HUES64 (cell line): ENCODE measurements around the gene DGAT2L6.
A peak's percentile ranks its signal among the peaks of the same experiment; 100 is the strongest.

Source experiments
- H3K27ac ChIP-seq: 2 replicates; pipeline ENCODE4 v1.7.0; 2013; ENCODE audit warnings: low read depth, low read length, inconsistent platforms
- H3K27me3 ChIP-seq: 2 replicates; pipeline ENCODE4 v1.6.1; 2013; ENCODE audit warnings: mild to moderate bottlenecking, low read length; ENCODE audit not compliant: insufficient read depth
- H3K36me3 ChIP-seq: 2 replicates; pipeline ENCODE4 v1.6.1; 2013; ENCODE audit warnings: mild to moderate bottlenecking, low read length; ENCODE audit not compliant: insufficient read depth
- H3K4me1 ChIP-seq: 2 replicates; pipeline ENCODE4 v1.6.1; 2013; ENCODE audit warnings: mild to moderate bottlenecking, low read length, moderate library complexity; ENCODE audit not compliant: insufficient read depth
- H3K4me3 ChIP-seq: 2 replicates; pipeline ENCODE4 v1.5.1; 2013; ENCODE audit warnings: mild to moderate bottlenecking, low read length, moderate library complexity
- H3K9ac ChIP-seq: 2 replicates; pipeline ENCODE4 v1.6.1; 2013; ENCODE audit warnings: mild to moderate bottlenecking, low read depth, low read length
- H3K9me3 ChIP-seq: 2 replicates; pipeline ENCODE4 v1.6.1; 2013; ENCODE audit warnings: low read depth, low read length; ENCODE audit not compliant: insufficient read depth
- WGBS: fragments of 150-250, 120-280 bp; methylation state at CpG from one replicate; pipeline ENCODE4 v1.1.7; 2013; ENCODE audit warnings: missing lambda C conversion rate; 5-methylcytosine and 5-hydroxymethylcytosine counted together

DGAT2L6 gene

GRCh38 chrX:70166601-70167590, 10.4 kb upstream of the DGAT2L6 start:
- peak overlapping the region; percentile 56 for H3K27ac ChIP-seq
- H3K9me3 ChIP-seq: no peaks in the 10 kb centered on the region
- H3K27me3 ChIP-seq: no peaks in the 10 kb centered on the region
- H3K9ac ChIP-seq: no peak overlapping the region
- H3K36me3 ChIP-seq: peaks cover 26% of the 10 kb centered on the region
- H3K4me3 ChIP-seq: no peak overlapping the region
- H3K4me1 ChIP-seq: peaks cover 36% of the 10 kb centered on the region
- WGBS: 78% methylated on average over 13 of the region's 19 CpGs

- Histone ChIP-seq H3K36me3 (peaks cover 18% of the 10 kb centered on the region), H3K9ac (peak overlapping the region; percentile 47; the same call in 1 of the 2 replicates), H3K27me3 (no peaks in the 10 kb centered on the region), H3K4me3 (peak overlapping the region; percentile 31), H3K27ac (peak overlapping the region; percentile 80), H3K9me3 (no peaks in the 10 kb centered on the region), H3K4me1 (peaks cover 51% of the 10 kb centered on the region)
- 31% methylated on average over 9 of the region's 11 CpGs for WGBS
Measured at GRCh38 chrX:70168238-70169188, 8.8 kb upstream of the DGAT2L6 start.

GRCh38 chrX:70169281-70169680, 8.0 kb upstream of the DGAT2L6 start:
- Histone ChIP-seq H3K27me3 (no peaks in the 10 kb centered on the region), H3K9me3 (no peaks in the 10 kb centered on the region), H3K4me3 (peak overlapping the region; percentile 31; the same call in 1 of the 2 replicates), H3K27ac (peak overlapping the region; percentile 80; the same call in 1 of the 2 replicates), H3K4me1 (peaks cover 51% of the 10 kb centered on the region), H3K9ac (no peak overlapping the region; the same call in 1 of the 2 replicates), H3K36me3 (peaks cover 17% of the 10 kb centered on the region)
- 64% methylated on average over 7 of the region's 7 CpGs for WGBS

- Histone ChIP-seq H3K27me3 (no peaks in the 10 kb centered on the region), H3K27ac (peak overlapping the region; percentile 88), H3K4me3 (no peak overlapping the region), H3K9me3 (no peaks in the 10 kb centered on the region), H3K4me1 (peaks cover 51% of the 10 kb centered on the region), H3K9ac (peak overlapping the region; percentile 47; the same call in 1 of the 2 replicates), H3K36me3 (no peaks in the 10 kb centered on the region)
- WGBS: 64% methylated on average over 2 of the region's 2 CpGs
Measured at GRCh38 chrX:70171624-70172023, 5.7 kb upstream of the DGAT2L6 start.

GRCh38 chrX:70172221-70172620, 5.1 kb upstream of the DGAT2L6 start:
- H3K9me3 ChIP-seq: no peaks in the 10 kb centered on the region

GRCh38 chrX:70172964-70173363, 4.3 kb upstream of the DGAT2L6 start:
- no peak overlapping the region for H3K4me3 ChIP-seq
- no peak overlapping the region for H3K9ac ChIP-seq
- H3K27me3 ChIP-seq: no peaks in the 10 kb centered on the region
- no peaks in the 10 kb centered on the region for H3K36me3 ChIP-seq
- H3K27ac ChIP-seq: peak overlapping the region; percentile 12; the same call in 1 of the 2 replicates
- H3K4me1 ChIP-seq: peaks cover 41% of the 10 kb centered on the region
- no peaks in the 10 kb centered on the region for H3K9me3 ChIP-seq
- 53% methylated on average over 4 of the region's 4 CpGs for WGBS

More at GRCh38 chrX:70172221-70172620, 5.1 kb upstream of the DGAT2L6 start:
- H3K9ac ChIP-seq: no peak overlapping the region
- peak overlapping the region; percentile 12; the same call in 1 of the 2 replicates for H3K27ac ChIP-seq
- no peak overlapping the region for H3K4me3 ChIP-seq
- no peaks in the 10 kb centered on the region for H3K27me3 ChIP-seq
- peaks cover 48% of the 10 kb centered on the region for H3K4me1 ChIP-seq
- no peaks in the 10 kb centered on the region for H3K36me3 ChIP-seq
- 38% methylated on average over 1 of the region's 3 CpGs for WGBS

- Histone ChIP-seq H3K4me1 (peaks cover 25% of the 10 kb centered on the region), H3K4me3 (no peak overlapping the region), H3K36me3 (no peaks in the 10 kb centered on the region), H3K9me3 (no peaks in the 10 kb centered on the region), H3K27ac (no peak overlapping the region), H3K27me3 (no peaks in the 10 kb centered on the region), H3K9ac (no peak overlapping the region)
- WGBS: 95% methylated on average over 4 of the region's 4 CpGs
Measured at GRCh38 chrX:70174754-70175153, 2.5 kb upstream of the DGAT2L6 start.

GRCh38 chrX:70175338-70175737, 1.9 kb upstream of the DGAT2L6 start:
- Histone ChIP-seq H3K27ac (no peak overlapping the region), H3K9ac (no peak overlapping the region), H3K9me3 (no peaks in the 10 kb centered on the region), H3K36me3 (no peaks in the 10 kb centered on the region), H3K4me1 (peaks cover 25% of the 10 kb centered on the region), H3K27me3 (no peaks in the 10 kb centered on the region), H3K4me3 (no peak overlapping the region)
- 94% methylated on average over 6 of the region's 7 CpGs for WGBS

GRCh38 chrX:70183091-70183490, 5.8 kb downstream of the DGAT2L6 start:
- Histone ChIP-seq H3K27ac (no peak overlapping the region), H3K4me1 (no peaks in the 10 kb centered on the region), H3K27me3 (no peaks in the 10 kb centered on the region), H3K9ac (no peak overlapping the region), H3K9me3 (no peaks in the 10 kb centered on the region), H3K4me3 (no peak overlapping the region), H3K36me3 (no peaks in the 10 kb centered on the region)
- WGBS: 90% methylated on average over 4 of the region's 5 CpGs

- Histone ChIP-seq H3K27me3 (no peaks in the 10 kb centered on the region), H3K9ac (no peak overlapping the region), H3K4me3 (no peak overlapping the region), H3K27ac (no peak overlapping the region), H3K4me1 (no peaks in the 10 kb centered on the region), H3K36me3 (no peaks in the 10 kb centered on the region), H3K9me3 (no peaks in the 10 kb centered on the region)
Measured at GRCh38 chrX:70190225-70190624, 12.9 kb downstream of the DGAT2L6 start.
